Fibroblast of pulmonary artery (primary cell): ENCODE data around the gene ABCF2.

Source experiments
- DNase-seq: peaks from one replicate; pipeline ENCODE4 v3.0.0-alpha.2; 2010; ENCODE audit warnings: low read depth
- H3K4me3 ChIP-seq: replicated peaks from 2 replicates; pipeline ENCODE4 v1.5.1; 2011; ENCODE audit warnings: low read depth, mild to moderate bottlenecking, control low read depth, low read length, moderate library complexity
- TF ChIP-seq, protein P1 (sequence below): IDR thresholded peaks from 2 replicates; pipeline ENCODE4 v1.5.1; 2011; ENCODE audit warnings: mild to moderate bottlenecking, control low read depth, low read length, inconsistent platforms; ENCODE audit errors: missing control alignments

ABCF2 gene

DNA sequence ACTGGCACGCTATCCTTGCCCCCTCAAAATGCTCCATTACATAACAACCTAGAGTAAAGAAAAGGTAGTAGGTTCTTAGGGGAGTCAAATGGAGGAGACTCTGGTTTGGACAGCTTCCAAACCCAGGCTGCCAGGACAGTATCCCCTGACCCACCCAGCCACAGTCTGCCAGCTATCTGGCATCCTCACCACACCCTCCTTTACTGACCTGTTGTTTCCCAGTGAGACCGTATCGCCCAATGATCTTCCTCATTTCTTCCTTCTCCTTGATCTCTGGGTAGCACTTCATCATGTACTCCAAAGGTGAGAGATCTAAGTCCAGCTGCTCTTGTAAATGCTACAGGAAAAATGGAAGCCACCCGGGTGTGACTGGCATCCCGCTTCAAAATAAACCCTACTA lies 11.6 kb downstream of the ABCF2 start:
- no peak overlapping the region for H3K4me3 ChIP-seq
- TF ChIP-seq, protein P1, sequence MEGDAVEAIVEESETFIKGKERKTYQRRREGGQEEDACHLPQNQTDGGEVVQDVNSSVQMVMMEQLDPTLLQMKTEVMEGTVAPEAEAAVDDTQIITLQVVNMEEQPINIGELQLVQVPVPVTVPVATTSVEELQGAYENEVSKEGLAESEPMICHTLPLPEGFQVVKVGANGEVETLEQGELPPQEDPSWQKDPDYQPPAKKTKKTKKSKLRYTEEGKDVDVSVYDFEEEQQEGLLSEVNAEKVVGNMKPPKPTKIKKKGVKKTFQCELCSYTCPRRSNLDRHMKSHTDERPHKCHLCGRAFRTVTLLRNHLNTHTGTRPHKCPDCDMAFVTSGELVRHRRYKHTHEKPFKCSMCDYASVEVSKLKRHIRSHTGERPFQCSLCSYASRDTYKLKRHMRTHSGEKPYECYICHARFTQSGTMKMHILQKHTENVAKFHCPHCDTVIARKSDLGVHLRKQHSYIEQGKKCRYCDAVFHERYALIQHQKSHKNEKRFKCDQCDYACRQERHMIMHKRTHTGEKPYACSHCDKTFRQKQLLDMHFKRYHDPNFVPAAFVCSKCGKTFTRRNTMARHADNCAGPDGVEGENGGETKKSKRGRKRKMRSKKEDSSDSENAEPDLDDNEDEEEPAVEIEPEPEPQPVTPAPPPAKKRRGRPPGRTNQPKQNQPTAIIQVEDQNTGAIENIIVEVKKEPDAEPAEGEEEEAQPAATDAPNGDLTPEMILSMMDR = no peak
- DNase-seq = no peak

DNA sequence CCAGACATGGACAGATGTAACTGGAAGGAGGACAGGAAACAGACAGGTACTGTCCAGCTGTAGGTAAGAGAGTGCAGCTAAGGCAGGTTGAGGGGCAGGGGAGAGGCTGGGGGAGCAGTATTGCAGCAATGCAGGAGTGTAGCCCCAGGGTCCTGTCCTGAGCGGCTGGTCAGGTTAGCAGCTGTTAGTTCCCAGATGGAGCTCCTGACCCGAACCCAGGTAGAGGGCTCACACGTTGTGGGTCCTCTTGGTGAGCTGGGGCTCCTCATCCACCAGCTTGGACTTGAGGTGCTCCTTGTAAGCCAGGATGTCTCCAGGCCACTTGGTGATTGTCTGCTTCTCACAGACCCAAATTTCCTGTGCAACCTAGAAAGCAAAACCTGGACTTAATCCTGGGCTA lies 13.2 kb downstream of the ABCF2 start:
- TF ChIP-seq, protein P1 = no peak
- DNase-seq = no peak
- H3K4me3 ChIP-seq = no peak overlapping the region

DNA sequence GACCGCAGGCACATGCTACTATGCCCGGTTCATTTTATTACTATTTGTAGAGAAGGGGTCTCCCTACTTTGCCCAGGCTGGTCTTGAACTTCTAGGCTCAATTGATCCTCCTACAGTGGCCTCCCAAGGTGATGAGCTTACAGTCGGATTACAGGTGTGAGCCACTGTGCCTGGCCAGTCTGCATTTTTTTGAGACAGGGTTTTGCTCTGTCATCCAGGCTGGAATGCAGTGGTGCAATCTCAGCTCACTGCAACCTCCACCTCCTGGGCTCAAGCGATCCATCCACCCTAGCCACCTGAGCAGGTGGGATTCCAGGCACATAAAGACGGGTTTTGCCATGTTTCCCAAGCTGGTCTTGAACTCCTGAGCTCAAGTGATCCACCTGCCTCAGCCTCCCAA lies 14.4 kb downstream of the ABCF2 start:
- no peak overlapping the region for H3K4me3 ChIP-seq
- TF ChIP-seq, protein P1 = no peak
- no peak for DNase-seq

DNA sequence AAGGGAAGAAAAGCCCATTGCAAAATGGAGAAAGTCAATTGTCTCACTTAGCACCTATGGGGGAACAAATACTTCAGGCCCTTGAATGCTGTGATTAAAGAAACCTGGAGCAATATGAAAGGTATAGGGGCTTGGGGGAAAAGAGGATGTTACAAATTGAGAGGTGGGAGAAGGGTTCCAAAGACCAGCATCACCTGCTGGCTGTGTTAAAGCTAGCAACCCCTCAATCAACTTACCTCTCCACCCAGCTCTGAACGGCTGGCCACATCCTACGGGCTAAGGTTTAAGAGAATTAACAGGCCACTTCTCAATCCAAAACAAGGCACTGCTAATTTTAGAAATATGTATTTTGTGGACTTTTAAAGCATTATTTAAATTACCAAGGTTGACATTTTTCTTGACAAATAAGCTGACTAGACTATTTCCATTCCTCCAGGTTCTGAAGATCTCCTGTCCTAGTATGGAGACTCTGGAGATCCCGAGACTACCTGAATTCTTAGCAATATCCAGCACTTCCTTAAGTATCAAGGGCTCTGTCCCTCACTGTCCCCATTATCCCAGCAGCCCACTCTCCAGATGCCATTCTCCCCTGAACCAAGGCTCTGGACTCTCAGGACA lies 15.7 kb downstream of the ABCF2 start:
- no peak for DNase-seq
- TF ChIP-seq, protein P1 = no peak
- H3K4me3 ChIP-seq = no peak overlapping the region

DNA sequence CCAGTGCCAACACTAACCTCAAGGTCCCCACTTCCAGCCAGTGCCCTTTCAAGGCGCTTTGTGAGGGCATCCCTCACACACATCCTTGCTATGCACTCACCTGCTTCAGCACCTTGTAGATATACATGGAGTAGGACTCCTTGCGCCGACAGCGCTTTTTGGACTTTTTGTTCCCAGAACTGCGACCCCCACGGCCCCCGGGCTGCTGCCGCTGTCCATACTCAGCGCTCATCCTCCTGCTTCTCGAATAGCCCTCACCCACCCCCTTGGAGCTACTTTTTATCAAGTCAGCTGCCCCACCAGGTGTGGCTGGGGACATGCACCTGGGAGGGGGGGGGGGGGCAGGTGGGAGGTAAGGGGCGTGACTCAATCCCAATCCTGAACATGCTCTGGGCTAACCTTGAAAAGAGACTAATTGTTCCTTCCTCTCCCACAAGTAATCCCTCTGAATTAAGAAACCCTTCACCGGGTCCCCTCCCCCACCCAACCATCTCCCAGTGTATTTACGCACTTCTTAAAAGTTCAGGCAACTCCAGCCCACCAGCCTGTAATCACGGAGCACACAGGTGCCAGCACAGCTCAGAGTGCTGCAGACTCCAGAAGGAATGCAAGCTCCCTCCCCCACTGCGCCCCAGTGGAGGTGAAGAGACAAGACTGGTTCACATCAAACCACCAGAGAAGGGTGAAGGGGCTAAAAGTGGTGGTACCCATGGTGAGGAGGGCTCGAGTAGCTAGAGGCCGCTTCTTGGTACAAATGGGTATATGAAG lies 16.7 kb downstream of the ABCF2 start, which contains the start of gene H2BK1:
TSS of gene H2BK1 (minus strand) at position 402 of the 768 bp plus-strand sequence. CDS start at position 232, 170 bp downstream.
- H3K4me3 ChIP-seq = no peak within 1 kb of the TSS
- no peak for DNase-seq
- TF ChIP-seq, protein P1 = no peak

GRCh38 chr7:151209588-151209987 lies 17.4 kb downstream of the ABCF2 start:
- no peak overlapping the region for H3K4me3 ChIP-seq
- TF ChIP-seq, protein P1 = no peak
- no peak for DNase-seq
